LHCN-M2 (cell line): ENCODE data around the gene RASSF1. TPM values are rescaled to one million over a fixed set of nuclear protein-coding genes. Genes with fewer than 3 reads are reported as not detected.
A peak's percentile ranks its signal among the peaks of the same experiment; 100 is the strongest.

ENCODE experiments used
- DNase-seq: peaks from one replicate; pipeline ENCODE4 v3.0.0-alpha.2; 2012; ENCODE audit warnings: low read depth
- total RNA-seq: library from RNA; depleted of rRNA; stranded (reverse); fragments of >200 nt; gene quantifications from 2 replicates; pipeline ENCODE4 v1.2.3, GENCODE V29; 2014

RASSF1 gene
- total RNA-seq, 1 experiment from 2014 or later: 26.3 TPM

DNA sequence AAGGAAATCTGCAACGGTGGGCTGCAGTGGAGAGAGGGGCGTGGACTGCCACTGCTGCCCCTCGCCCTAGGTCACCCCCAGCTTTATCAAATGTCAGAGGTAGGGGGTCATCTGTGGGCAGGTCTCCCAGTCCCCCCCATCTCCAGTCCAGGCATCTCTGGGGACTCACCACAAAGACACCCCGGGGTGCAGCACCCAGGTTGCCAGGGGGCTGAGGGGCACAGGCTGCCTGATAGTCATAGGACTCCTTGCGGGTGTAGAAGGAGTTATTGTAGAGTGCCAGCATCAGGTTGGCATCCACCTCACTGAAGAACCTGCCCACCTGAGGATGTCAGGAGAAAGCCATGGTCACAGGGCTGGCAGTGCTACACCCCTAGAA is 25.2 kb upstream of the RASSF1 start:
- no peak for DNase-seq

DNA sequence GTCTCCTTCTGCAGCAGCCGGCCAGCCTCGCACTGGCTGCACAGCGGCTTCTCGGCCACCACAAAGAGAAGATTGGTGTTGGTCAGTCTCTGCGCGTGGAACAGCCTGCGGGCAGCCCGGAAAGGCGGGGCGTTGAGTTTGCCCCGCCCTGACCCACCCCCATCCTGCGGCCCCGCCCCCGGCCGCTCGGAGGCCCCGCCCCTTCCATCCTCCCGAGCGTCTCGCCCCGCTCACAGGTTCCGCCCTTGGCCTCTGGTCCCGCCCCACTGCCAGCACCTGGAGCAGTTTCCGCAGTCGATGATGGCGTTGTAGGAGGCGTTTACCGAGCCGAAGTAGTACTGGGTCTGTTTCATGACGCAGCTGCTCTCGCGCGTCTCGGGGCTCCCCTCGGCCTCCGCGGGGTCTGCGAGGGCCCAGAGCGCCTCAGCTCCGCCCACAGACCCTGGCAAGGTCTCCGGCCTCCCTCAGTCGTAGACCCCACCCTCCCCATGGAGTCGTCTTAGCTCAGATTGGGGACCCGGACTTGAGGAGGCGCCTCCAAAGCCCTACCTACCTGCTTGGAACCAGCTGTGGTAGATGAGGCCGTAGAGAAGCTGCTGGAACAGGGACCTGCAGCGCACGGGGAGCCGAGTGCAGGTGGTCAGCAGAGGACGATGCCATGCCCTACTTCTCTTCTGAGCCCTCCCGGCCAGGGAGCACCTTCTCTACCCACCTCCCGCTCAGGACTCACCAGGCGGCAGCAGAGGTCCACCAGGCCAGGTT is 24.6 kb upstream of the RASSF1 start:
- DNase-seq: no peak

DNA sequence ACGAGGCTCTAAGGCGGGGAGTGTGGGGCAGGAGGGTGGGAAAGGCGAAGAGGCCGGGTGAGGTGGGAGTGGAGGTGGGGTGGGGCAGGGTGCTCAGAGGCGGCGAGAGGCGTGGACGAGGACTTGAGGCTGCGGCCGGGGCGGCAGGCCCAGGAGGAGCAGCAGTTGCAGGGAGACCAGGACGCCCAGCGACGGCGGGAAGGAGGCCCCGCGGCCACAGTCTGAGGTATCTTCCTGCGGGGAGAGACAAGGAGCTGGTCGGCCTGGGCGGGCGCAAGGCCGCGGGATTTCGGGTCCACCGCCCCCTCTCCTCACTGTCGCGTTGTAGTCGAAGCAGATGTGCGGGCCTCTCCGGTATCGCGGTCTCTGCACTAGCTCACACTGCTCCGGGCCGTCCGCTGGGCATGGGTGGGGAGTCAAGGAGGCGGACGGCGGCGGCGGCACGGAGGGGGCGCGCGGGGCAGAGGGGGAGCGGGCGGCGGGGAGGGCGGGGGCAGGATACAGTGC is 24.0 kb upstream of the RASSF1 start:
- no peak for DNase-seq

- DNase-seq: no peak
Observed at GRCh38 chr3:50359760-50360110, 19.1 kb upstream of the RASSF1 start.

DNA sequence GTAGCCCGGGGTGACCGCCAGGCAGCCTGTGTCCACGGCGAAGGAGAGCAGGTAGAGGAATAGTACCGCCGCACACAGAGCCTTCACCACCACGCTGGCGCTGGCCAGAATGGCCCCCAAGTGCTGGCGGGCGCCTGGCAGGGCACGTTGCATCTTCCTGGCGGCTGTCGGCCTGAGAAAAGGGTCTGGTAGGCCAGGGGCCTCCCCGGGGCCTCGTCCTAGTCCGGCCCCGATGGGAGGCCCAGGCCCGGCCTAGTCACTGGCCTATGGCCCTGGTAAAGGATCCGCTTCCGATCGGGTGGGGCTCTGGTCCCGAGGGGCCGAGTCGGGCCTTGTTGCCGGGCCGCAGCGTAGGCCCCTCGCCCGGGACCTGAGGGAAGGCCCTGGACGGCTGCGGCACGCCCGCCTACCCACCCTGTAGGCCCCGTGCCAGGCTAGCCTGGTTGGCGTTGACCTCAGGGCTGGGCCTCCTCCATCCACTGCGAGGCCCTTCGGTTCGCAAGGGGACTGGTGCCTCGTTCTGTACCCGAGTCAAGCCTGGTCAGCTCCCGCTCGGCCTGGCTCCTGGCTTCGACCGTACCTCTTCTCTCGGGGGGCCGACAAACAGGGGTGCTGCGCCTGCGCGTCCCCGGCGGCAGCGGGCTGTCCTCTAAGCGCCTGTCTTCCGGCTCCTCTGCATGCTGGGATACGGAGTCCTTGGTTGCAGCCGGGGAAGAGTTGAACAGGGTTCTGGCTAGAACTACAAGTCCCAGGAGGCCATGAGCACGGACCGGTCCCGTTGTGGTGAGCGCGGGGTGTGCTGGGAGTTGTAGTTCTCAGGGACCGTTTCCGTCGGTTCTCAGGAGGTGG is 18.5 kb upstream of the RASSF1 start, which contains the start of gene TMEM115:
Gene TMEM115 (minus strand): TSS at position 611 of the 849 bp plus-strand sequence. CDS start 458 bp downstream, at position 153.
- peak; percentile 98 for DNase-seq

DNA sequence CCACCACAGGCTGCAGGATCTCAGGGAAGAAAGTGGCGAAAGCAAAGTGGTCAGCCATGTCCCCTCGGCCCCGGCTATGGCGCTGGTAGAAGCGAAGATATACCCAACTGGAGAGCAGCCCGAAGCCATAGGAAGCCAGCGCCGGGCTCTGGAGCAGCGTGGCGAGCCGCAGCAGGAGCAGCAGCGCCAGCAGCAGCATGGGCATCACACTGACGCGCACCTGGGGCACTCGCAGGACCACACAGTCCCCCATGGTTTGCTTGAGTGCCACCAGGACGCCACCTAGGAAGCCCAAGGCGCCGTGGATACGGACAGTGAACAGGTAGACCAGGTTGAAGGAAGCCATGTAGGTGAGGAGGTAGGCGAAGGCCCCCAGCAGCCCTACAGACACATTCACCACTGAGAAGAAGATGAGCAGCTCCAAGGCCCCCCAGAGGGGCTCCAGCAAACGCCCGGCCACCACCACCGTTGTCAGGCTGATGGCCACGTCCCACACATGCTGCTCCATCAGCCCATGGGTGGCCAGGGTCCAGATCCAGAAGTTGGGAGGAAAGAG is 17.8 kb upstream of the RASSF1 start:
- DNase-seq: no peak

- DNase-seq: no peak
Observed at GRCh38 chr3:50357481-50357880, 16.8 kb upstream of the RASSF1 start.

DNA sequence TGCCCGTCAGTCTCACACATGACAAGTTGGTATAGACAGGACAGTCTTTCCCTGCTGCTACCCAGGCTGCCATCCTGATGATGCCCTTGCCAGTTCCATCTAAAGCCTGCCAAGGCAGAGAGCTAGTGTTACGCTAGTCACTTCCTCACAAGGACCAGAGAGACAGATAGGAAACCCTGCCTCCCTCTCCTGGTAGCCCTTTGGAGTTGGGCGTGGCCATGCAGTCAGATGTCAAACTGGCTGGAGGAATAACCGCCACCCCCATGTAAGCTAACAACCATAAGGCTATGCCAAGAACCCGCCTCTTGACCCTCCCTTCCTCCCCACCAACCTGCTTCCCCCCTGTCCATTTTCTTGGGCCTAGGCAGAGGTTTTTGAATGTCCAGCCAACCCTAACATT is 15.9 kb upstream of the RASSF1 start:
- peak; percentile 37 for DNase-seq

GRCh38 chr3:50355829-50356552 is 15.4 kb upstream of the RASSF1 start:
- DNase-seq: no peak

GRCh38 chr3:50354850-50355249 is 14.2 kb upstream of the RASSF1 start:
- DNase-seq: no peak

GRCh38 chr3:50354186-50354764 is 13.6 kb upstream of the RASSF1 start:
- DNase-seq: no peak

GRCh38 chr3:50353245-50354004 is 12.8 kb upstream of the RASSF1 start:
- no peak for DNase-seq

GRCh38 chr3:50352781-50353180 is 12.1 kb upstream of the RASSF1 start:
- peak; percentile 58 for DNase-seq

DNA sequence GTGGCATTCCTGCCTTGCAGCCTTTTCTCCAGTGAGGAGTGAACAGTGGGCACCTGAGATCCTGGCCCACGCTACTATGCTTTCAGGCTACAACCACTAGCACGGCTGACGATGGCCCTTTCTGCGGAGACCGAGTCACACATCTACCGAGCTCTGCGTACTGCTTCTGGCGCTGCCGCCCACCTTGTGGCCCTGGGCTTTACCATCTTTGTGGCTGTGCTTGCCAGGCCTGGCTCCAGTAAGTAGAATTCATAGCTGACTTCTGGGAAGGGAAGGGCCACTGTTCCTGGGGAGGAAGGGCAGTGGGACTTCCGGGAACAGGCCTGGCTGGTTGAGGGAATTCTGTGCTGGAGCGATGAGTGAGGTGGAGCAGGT is 10.7 kb upstream of the RASSF1 start:
- no peak for DNase-seq

GRCh38 chr3:50350527-50351322 is 10.1 kb upstream of the RASSF1 start, which contains the start of the genes CYB561D2 and NPRL2:
Gene CYB561D2 (plus strand): TSS chr3:50350862. CDS start chr3:50351434, 572 bp downstream.
Gene NPRL2 (minus strand): TSS chr3:50350775. CDS start chr3:50350652, 123 bp downstream.
- DNase-seq: peak; percentile 89

GRCh38 chr3:50350213-50350526 is 9.5 kb upstream of the RASSF1 start:
- no peak for DNase-seq

GRCh38 chr3:50347187-50347813 is 6.7 kb upstream of the RASSF1 start:
- DNase-seq: peak; percentile 74

- no peak for DNase-seq
Observed at GRCh38 chr3:50345586-50346234, 5.1 kb upstream of the RASSF1 start, which contains the start of gene ZMYND10. Gene ZMYND10 (minus strand): TSS chr3:50345732. CDS start chr3:50345579, 153 bp downstream.
